ENCODE measurements around the gene IQCH. TPM values are rescaled to one million over a fixed set of nuclear protein-coding genes. Genes with fewer than 3 reads are reported as not detected.

The IQCH gene
- 7.3 and 15.4 TPM in 2 replicates for total RNA-seq (2011; cell fraction: chromatin; rRNA removed; ENCODE audit: low replicate concordance)
- total RNA-seq (2011; cell fraction: nucleolus; rRNA removed), result 3.8 and 4.3 TPM in 2 replicates
- 10.1 and 19.7 TPM in 2 replicates for total RNA-seq (2011; cell fraction: nucleoplasm; rRNA removed)
- total RNA-seq (2014; rRNA removed), result 1.8 TPM in 2 replicates
- total RNA-seq (2014; rRNA removed; fragmentation: Illumina TruSeq; extraction: Trizol), result 3.4 and 4.9 TPM in 2 replicates
- total RNA-seq (2015; rRNA removed; fragmentation: Illumina TruSeq; extraction: Trizol), result 3.5 and 4.0 TPM in 2 replicates
- total RNA-seq (2021), result 1.9 and 3.2 TPM in 2 replicates
- polyA plus RNA-seq (2011; rRNA removed), result 2.2 and 3.9 TPM in 2 replicates
- 0.46 and 0.96 TPM in 2 replicates for polyA plus RNA-seq (2011; cell fraction: cytosol; rRNA removed)
- 2.2 and 2.6 TPM in 2 replicates for polyA plus RNA-seq (2011; cell fraction: nucleus; rRNA removed)
- 2.0 and 3.1 TPM in 2 replicates for polyA plus RNA-seq (2012)
- polyA plus RNA-seq (2014; fragmentation: Illumina TruSeq; extraction: Trizol), result 1.7 and 2.1 TPM in 2 replicates
- polyA plus RNA-seq (2014; fragmentation: Nextera tagmentation; extraction: Ambion mirVana), result 1 to 10 TPM; 2.5 to 2.7 TPM
- 1.8 and 1.9 TPM in 2 replicates for polyA plus RNA-seq (2014; rRNA removed)
- 6.9 and 8.0 TPM in 2 replicates for polyA minus RNA-seq (2011; rRNA and poly(A)+ RNA removed)
- polyA minus RNA-seq (2011; cell fraction: cytosol; rRNA and poly(A)+ RNA removed), result 2.6 and 2.7 TPM in 2 replicates
- 3.0 and 6.3 TPM in 2 replicates for polyA minus RNA-seq (2011; cell fraction: nucleus; rRNA and poly(A)+ RNA removed)
- Bru-seq, nascent RNA, result percentile 42 among the genes with signal in this experiment
- BruChase-seq, experiment 1, labeled RNA remaining after a 2-hour chase, result percentile 47 among the genes with signal in this experiment
- percentile 44 among the genes with signal in this experiment for BruChase-seq, experiment 2, labeled RNA remaining after a 6-hour chase
- long read RNA-seq, experiment 1, partial matches to known transcripts, result 2 of 9 reads
- long read RNA-seq, experiment 1, other reads (novel, unspliced or antisense), result 5 of 9 reads
- long read RNA-seq, experiment 2, partial matches to known transcripts, result 1 of 1 reads
- long read RNA-seq, experiment 2, other reads (novel, unspliced or antisense), result 0 of 1 reads
- long read RNA-seq, experiment 3, partial matches to known transcripts, result 0 of 1 reads
- long read RNA-seq, experiment 3, other reads (novel, unspliced or antisense), result 1 of 1 reads

GRCh38 chr15:67254238-67255175, at the start of gene IQCH, which contains the start of gene AAGAB:
IQCH (plus strand) TSS chr15:67254786; CDS start chr15:67254897, 111 bp downstream.
AAGAB (minus strand) TSS chr15:67254661; CDS start chr15:67254631, 30 bp downstream.
- peak within 1 kb of the TSS; percentile 90 to 98 for H3K9ac ChIP-seq (ENCODE audit: insufficient read depth in 1 of 2, low read depth in 2 of 2, low read length in 2 of 2)
- intact Hi-C loops (cut with micrococcal nuclease), result loop anchor here (5.0 kb wide), 1 partner anchor 187 kb away; the partner anchor contains the start of gene SMAD3
- H3K27me3 ChIP-seq (ENCODE audit: control insufficient read depth in 2 of 2, insufficient read depth in 2 of 2, low read length in 2 of 2), result no peaks in the 10 kb centered on the region
- H3K4me1 ChIP-seq (replicated peaks in 1 of 2; ENCODE audit: control insufficient read depth in 2 of 2, insufficient read depth in 2 of 2, low read length in 2 of 2), result peaks cover 11 to 19% of the 10 kb centered on the region in 2 experiments; a peak in 4 of 5 replicates
- no peaks in the 10 kb centered on the region for H4K20me1 ChIP-seq (replicated peaks; ENCODE audit: control insufficient read depth, insufficient read depth, low read length)
- H3K79me2 ChIP-seq (ENCODE audit: control insufficient read depth, insufficient read depth, low read length), result peaks cover 47% of the 10 kb centered on the region
- no peaks in the 10 kb centered on the region for H3K9me1 ChIP-seq (ENCODE audit: control insufficient read depth, insufficient read depth, low read length)
- in situ Hi-C loops (cut with MboI), result no loop called here
- peak; percentile 95 for ATAC-seq
- H2AFZ ChIP-seq (ENCODE audit: low read depth, low read length), result peak within 1 kb of the TSS; percentile 79
- ChIA-PET CTCF (ENCODE audit: low intra/inter-chr PET ratio) (no interaction called here), POLR2A (interaction anchor here (0.6 to 1.5 kb wide), 10 partner anchors 14 to 1231 kb away, joined by 3 to 5 read pairs (median 3); no protein-coding TSS in a partner anchor)
- peak; percentile 97 for DNase-seq (ENCODE audit: extremely low read depth in 1 of 4, low spot score in 3 of 4)
- H3K27ac ChIP-seq (ENCODE audit: extremely low read depth, low read depth, low read length), result peak within 1 kb of the TSS; percentile 96
- H3K4me3 ChIP-seq, result peak within 1 kb of the TSS; percentile 81
- H3K9me3 ChIP-seq (replicated peaks; ENCODE audit: control insufficient read depth, insufficient read depth, low read depth, low read length), result no peaks in the 10 kb centered on the region
- H3K36me3 ChIP-seq (ENCODE audit: control insufficient read depth, insufficient read depth, low read length), result peaks cover 10% of the 10 kb centered on the region; the same call in 2 of the 3 replicates
- peak; percentile 95 for FAIRE-seq
- WGBS (ENCODE audit: insufficient coverage, low coverage, missing lambda C conversion rate), result under 1% methylated on average over 70 of the region's 76 CpGs
- no TSS peak for BruUV-seq (replicated peaks)
- peak within 1 kb of the TSS; percentile 78 for H3K4me2 ChIP-seq (ENCODE audit: insufficient read depth, low read length)
- TF ChIP-seq SMARCE1 (IDR thresholded peaks at IDR 0.05) (peak; percentile 34), FIP1L1 (IDR thresholded peaks at IDR 0.05; ENCODE audit: low read depth, low read length, poor library complexity, severe bottlenecking) (peak; percentile 96), GATAD2A (IDR thresholded peaks at IDR 0.05) (0 out of 2 replicates have a peak, but pooled peaks have one; percentile 23), SRSF9 (IDR thresholded peaks at IDR 0.05; ENCODE audit: borderline replicate concordance, low read depth, low read length) (no peak), RFX5 (IDR thresholded peaks at IDR 0.05; ENCODE audit: low read depth, low read length) (peak; percentile 69), ZNF311 (CRISPR knock-in tag; IDR thresholded peaks at IDR 0.05) (no peak), TCFL5 (CRISPR knock-in tag; conservative IDR thresholded peaks at IDR 0.05) (no peak)
- TF ChIP-seq, protein P1, sequence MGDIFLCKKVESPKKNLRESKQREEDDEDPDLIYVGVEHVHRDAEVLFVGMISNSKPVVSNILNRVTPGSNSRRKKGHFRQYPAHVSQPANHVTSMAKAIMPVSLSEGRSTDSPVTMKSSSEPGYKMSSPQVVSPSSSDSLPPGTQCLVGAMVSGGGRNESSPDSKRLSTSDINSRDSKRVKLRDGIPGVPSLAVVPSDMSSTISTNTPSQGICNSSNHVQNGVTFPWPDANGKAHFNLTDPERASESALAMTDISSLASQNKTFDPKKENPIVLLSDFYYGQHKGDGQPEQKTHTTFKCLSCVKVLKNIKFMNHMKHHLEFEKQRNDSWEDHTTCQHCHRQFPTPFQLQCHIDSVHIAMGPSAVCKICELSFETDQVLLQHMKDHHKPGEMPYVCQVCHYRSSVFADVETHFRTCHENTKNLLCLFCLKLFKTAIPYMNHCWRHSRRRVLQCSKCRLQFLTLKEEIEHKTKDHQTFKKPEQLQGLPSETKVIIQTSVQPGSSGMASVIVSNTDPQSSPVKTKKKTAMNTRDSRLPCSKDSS (IDR thresholded peaks at IDR 0.05; ENCODE audit: low read depth, partially characterized antibody), result no peak
- TF ChIP-seq, protein P2, sequence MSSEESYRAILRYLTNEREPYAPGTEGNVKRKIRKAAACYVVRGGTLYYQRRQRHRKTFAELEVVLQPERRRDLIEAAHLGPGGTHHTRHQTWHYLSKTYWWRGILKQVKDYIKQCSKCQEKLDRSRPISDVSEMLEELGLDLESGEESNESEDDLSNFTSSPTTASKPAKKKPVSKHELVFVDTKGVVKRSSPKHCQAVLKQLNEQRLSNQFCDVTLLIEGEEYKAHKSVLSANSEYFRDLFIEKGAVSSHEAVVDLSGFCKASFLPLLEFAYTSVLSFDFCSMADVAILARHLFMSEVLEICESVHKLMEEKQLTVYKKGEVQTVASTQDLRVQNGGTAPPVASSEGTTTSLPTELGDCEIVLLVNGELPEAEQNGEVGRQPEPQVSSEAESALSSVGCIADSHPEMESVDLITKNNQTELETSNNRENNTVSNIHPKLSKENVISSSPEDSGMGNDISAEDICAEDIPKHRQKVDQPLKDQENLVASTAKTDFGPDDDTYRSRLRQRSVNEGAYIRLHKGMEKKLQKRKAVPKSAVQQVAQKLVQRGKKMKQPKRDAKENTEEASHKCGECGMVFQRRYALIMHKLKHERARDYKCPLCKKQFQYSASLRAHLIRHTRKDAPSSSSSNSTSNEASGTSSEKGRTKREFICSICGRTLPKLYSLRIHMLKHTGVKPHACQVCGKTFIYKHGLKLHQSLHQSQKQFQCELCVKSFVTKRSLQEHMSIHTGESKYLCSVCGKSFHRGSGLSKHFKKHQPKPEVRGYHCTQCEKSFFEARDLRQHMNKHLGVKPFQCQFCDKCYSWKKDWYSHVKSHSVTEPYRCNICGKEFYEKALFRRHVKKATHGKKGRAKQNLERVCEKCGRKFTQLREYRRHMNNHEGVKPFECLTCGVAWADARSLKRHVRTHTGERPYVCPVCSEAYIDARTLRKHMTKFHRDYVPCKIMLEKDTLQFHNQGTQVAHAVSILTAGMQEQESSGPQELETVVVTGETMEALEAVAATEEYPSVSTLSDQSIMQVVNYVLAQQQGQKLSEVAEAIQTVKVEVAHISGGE (CRISPR knock-in tag; IDR thresholded peaks at IDR 0.05), result peak in 1 of 3 experiments; percentile 92; a peak in 3 of 6 replicates

All from K562 (cell line).